SK-N-SH (cell line): ENCODE results near the gene IL11RA.
A peak's percentile ranks its signal among the peaks of the same experiment; 100 is the strongest.

Source experiments
- CTCF ChIP-seq: fragments of 200-600 bp; sonication (generic); IDR thresholded peaks from 2 replicates; pipeline ENCODE4 v1.6.1; 2017; ENCODE audit warnings: antibody characterized with exemption, mild to moderate bottlenecking, moderate library complexity
- EP300 ChIP-seq, 2 experiments: IDR thresholded peaks; 2 replicates each; pipeline versions ENCODE4 v1.4.0 to v1.6.1; 2012; ENCODE audit warnings: borderline replicate concordance in 1 of 2, low read depth in 1 of 2, low read length in 1 of 2
- FOSL2 ChIP-seq: IDR thresholded peaks from 2 replicates; pipeline ENCODE4 v1.4.0; 2012; ENCODE audit warnings: low read depth, mild to moderate bottlenecking, moderate library complexity, borderline replicate concordance
- GATA2 ChIP-seq: sonication (generic); formaldehyde crosslinking; IDR thresholded peaks from 2 replicates; pipeline ENCODE4 v1.5.0; 2020; ENCODE audit warnings: mild to moderate bottlenecking, missing genetic modification reagents
- MAX ChIP-seq: IDR thresholded peaks from 2 replicates; pipeline ENCODE4 v1.4.0; 2012; ENCODE audit warnings: low read depth
- MXI1 ChIP-seq: IDR thresholded peaks from 2 replicates; pipeline ENCODE4 v1.6.1; 2012; ENCODE audit warnings: mild to moderate bottlenecking, low read depth, low read length, improper control_type of control experiment
- RAD21 ChIP-seq: IDR thresholded peaks from 2 replicates; pipeline ENCODE4 v1.6.1; 2012; ENCODE audit warnings: mild to moderate bottlenecking, low read length
- SMC3 ChIP-seq: IDR thresholded peaks from 2 replicates; pipeline ENCODE4 v1.6.1; 2012; ENCODE audit warnings: low read depth, low read length, improper control_type of control experiment
- TAF1 ChIP-seq: IDR thresholded peaks from 2 replicates; pipeline ENCODE4 v1.6.1; 2012; ENCODE audit warnings: low read depth, mild to moderate bottlenecking, low read length, moderate library complexity, borderline replicate concordance
- USF1 ChIP-seq: IDR thresholded peaks from 2 replicates; pipeline ENCODE4 v1.4.0; 2012; ENCODE audit warnings: low read depth, borderline replicate concordance
- ZBTB33 ChIP-seq: IDR thresholded peaks from 2 replicates; pipeline ENCODE4 v1.4.0; 2012; ENCODE audit warnings: low read depth, borderline replicate concordance
- TF ChIP-seq, protein P1 (sequence below): IDR thresholded peaks from 2 replicates; pipeline ENCODE4 v1.6.1; 2012; ENCODE audit warnings: mild to moderate bottlenecking, low read depth, low read length, moderate library complexity
- TF ChIP-seq, protein P2 (sequence below): fragments of 150-350 bp; IDR thresholded peaks from 2 replicates; pipeline ENCODE4 v1.6.1; 2017; ENCODE audit warnings: antibody characterized with exemption, low read length, low read depth, borderline replicate concordance

GRCh38 chr9:34620061-34620994 is 31.7 kb upstream of the IL11RA start, which contains the start of gene DCTN3:
- no peak for TF ChIP-seq CTCF
- peak; percentile 61; the same call in 1 of the 2 replicates for TF ChIP-seq TAF1
- no peak for TF ChIP-seq FOSL2
- no peak for TF ChIP-seq EP300 (IDR thresholded peaks at IDR 0.05; ENCODE audit: borderline replicate concordance in 1 of 2, low read depth in 1 of 2, low read length in 1 of 2)
- no peak for TF ChIP-seq USF1
- TF ChIP-seq GATA2, result no peak
- TF ChIP-seq SMC3, result no peak
- no peak for TF ChIP-seq ZBTB33
- TF ChIP-seq RAD21, result no peak
- TF ChIP-seq MAX, result 0 out of 2 replicates have a peak, but pooled peaks have one; percentile 32
- TF ChIP-seq, protein P1, sequence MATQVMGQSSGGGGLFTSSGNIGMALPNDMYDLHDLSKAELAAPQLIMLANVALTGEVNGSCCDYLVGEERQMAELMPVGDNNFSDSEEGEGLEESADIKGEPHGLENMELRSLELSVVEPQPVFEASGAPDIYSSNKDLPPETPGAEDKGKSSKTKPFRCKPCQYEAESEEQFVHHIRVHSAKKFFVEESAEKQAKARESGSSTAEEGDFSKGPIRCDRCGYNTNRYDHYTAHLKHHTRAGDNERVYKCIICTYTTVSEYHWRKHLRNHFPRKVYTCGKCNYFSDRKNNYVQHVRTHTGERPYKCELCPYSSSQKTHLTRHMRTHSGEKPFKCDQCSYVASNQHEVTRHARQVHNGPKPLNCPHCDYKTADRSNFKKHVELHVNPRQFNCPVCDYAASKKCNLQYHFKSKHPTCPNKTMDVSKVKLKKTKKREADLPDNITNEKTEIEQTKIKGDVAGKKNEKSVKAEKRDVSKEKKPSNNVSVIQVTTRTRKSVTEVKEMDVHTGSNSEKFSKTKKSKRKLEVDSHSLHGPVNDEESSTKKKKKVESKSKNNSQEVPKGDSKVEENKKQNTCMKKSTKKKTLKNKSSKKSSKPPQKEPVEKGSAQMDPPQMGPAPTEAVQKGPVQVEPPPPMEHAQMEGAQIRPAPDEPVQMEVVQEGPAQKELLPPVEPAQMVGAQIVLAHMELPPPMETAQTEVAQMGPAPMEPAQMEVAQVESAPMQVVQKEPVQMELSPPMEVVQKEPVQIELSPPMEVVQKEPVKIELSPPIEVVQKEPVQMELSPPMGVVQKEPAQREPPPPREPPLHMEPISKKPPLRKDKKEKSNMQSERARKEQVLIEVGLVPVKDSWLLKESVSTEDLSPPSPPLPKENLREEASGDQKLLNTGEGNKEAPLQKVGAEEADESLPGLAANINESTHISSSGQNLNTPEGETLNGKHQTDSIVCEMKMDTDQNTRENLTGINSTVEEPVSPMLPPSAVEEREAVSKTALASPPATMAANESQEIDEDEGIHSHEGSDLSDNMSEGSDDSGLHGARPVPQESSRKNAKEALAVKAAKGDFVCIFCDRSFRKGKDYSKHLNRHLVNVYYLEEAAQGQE, result no peak
- TF ChIP-seq, protein P2, sequence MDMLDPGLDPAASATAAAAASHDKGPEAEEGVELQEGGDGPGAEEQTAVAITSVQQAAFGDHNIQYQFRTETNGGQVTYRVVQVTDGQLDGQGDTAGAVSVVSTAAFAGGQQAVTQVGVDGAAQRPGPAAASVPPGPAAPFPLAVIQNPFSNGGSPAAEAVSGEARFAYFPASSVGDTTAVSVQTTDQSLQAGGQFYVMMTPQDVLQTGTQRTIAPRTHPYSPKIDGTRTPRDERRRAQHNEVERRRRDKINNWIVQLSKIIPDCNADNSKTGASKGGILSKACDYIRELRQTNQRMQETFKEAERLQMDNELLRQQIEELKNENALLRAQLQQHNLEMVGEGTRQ, result no peak
- peak; percentile 82; the same call in 1 of the 2 replicates for TF ChIP-seq MXI1
